DMS153 treated with DMSO at 0.1 percent for 48 hours (cell line): ENCODE data around the gene SLCO1B3.
"Not testable (repeated sequence)": the region's sequence is repeated elsewhere in the genome, so short reads cannot be mapped to it uniquely, and the experiment has no call there.

Source experiments
- DNase-seq: peaks from one replicate; lab custom pipeline; 2025; ENCODE audit not compliant: unreplicated experiment; lab: John Stamatoyannopoulos, UW

The SLCO1B3 gene

DNA sequence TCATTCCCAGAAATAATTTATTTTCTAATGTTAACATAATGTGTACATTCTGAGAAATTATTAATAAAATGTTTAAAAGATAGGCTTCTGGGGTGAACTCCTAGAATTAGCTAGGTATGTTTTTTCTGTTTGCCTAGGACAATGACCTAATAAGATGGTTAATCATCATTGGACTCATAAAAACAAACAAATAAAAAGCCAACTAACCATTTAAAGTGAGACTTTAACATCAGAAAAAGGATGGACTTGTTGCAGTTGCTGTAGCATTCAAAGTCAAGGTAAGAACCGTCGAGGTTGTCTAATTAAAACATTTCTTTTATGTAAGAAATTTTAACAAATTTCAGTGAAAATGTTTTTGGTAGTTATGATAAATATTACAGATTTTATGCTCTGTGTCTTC lies at the start of gene SLCO1B3:
Gene SLCO1B3 (plus strand): TSS at position 219 of the 400 bp plus-strand sequence. CDS start 5,034 bp downstream, outside the sequence.
- DNase-seq, result no peak

GRCh38 chr12:20777420-20777819 lies 33.1 kb upstream of the SLCO1B3 start:
- DNase-seq, result no peak

DNA sequence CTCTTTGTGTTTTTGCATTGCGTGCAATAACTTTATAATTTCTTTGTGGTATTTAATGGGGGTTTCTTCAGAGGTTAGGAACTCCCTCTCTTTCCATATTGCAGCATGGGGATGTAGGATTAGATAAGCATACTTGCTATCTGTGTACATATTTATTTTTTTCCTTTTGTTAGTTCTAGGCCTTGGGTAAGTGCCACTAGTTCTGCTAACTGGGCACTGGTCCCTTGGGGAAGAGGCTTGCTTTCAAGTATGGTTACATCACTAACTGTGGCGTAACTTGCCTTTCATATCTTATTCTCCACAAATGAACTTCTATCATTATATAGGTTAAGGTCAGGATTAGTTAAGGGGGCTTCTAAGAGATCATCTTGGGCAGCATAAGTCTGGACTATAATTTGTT lies 31.5 kb upstream of the SLCO1B3 start:
- DNase-seq, result no peak

- DNase-seq, result not testable (repeated sequence)
Observed at GRCh38 chr12:20779971-20780370, 30.5 kb upstream of the SLCO1B3 start.

DNA sequence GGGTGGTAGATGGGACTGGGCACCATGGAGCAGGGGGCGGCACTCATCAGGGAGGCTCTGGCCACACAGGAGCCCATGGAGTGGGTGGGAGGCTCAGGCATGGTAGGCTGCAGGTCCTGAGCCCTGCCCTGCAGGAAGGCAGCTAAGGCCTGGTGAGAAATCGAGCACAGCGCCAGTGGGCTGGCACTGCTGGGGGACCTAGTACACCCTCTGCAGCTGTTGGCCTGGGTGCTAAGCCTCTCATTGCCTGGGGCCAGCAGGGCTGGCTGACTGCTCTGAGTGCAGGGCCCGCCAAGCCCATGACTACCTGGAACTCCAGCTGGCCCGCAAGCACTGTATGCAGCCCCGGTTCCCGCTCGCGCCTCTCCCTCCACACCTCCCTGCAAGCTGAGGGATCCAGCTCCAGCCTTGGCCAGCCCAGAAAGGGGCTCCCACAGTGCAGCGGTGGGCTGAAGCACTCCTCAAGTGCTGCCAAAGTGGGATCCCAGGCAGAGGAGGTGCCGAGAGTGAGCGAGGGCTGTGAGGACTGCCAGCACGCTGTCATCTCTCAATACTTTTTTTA lies 26.6 kb upstream of the SLCO1B3 start:
- DNase-seq, result not testable (repeated sequence)

GRCh38 chr12:20792971-20793370 lies 17.5 kb upstream of the SLCO1B3 start:
- DNase-seq, result no peak

DNA sequence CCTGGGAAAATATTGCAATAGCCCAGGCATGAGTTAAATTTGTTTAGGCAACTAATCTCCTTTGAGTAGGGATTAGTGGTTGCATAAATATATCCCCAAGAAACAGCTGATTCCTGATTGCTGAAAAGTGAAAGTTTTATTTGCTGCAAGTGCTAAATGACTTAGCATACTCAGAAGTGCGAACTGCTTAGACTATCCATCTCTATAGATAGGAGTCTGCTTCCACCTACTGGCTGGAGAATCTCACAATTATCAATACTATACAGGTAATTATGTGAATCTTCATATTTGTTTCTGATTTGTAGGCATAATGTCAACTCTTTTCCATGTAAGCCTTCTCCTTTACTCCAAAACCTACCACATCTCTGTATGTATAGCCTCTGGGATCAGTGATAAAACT lies 12.0 kb upstream of the SLCO1B3 start:
- peak; percentile 37 for DNase-seq

DNA sequence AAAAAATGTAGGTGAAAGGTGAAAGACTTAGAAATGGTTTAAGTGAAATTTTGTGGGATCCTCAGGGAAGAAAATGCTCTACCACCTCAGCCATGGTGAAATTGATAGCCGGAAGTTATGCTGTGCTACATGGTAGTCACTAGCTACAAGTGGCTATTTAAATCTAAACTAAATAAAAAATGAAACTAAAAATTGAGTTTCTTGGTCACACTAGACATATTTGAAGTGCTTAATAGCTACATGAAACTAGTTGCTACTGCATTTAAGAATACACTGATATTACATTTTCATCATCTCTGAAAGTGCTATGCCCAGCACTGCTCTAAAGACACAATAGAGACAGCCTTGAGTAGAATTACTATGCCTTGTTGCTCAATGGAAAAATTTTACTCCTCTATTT lies 10.3 kb upstream of the SLCO1B3 start:
- DNase-seq, result no peak

- no peak for DNase-seq
Observed at GRCh38 chr12:20801035-20801434, 9.5 kb upstream of the SLCO1B3 start.

DNA sequence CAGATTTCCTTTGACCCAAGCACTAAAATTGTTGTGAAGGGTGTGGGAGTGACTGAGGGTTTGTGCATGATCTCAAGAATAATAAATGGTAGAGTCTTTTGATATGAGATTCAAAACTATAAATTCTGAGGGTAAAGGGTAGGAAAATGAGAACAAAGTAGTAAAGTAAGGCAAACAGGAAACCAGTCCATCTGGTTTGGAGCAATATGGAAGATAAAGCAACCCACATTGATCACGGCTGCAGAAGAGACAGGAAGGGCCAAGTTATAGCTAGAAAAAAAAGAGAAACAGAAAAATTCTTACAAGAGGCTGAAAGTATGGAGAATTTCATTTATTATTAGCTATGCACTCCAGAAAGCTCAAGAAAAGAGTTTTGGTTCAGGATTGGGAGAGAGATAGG lies 4.6 kb upstream of the SLCO1B3 start:
- DNase-seq, result no peak

DNA sequence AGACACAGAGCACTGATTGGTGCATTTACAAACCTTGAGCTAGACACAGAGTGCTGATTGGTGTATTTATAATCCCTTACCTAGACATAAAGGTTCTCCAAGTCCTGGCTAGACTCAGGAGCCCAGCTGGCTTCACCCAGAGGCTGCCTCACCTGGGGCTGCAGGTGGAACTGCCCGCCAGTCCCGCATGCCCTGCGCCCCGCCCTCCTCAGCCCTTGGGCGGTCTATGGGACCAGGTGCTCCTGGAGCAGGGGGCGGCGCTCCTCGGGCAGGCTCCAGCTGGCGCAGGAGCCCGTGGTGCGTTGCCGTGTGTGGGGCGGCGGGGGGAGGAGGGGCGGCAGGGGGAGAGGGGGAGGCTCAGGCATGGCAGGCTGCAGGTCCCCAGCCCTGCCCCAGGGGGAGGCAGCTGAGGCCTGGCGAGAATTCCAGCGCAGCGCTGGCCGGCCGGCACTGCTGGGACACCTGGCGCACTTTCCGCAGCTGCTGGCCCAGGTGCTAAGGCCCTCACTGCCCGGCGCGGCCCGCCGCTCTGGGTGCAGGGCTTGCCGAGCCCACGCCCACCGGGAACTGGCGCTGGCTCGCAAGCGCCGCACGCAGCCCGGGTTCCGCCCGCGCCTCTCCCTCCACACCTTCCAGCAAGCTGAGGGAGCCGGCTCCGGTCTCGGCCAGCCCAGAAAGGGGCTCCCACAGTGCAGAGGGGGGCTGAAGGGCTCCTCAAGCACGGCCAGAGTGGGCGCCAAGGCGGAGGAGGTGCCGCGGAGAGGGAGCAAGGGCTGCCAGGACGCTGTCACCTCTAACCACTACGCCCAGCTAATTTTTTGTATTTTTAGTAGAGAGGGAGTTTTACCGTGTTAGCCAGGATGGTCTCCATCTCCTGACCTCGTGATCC lies 3.1 kb upstream of the SLCO1B3 start:
- no peak for DNase-seq

DNA sequence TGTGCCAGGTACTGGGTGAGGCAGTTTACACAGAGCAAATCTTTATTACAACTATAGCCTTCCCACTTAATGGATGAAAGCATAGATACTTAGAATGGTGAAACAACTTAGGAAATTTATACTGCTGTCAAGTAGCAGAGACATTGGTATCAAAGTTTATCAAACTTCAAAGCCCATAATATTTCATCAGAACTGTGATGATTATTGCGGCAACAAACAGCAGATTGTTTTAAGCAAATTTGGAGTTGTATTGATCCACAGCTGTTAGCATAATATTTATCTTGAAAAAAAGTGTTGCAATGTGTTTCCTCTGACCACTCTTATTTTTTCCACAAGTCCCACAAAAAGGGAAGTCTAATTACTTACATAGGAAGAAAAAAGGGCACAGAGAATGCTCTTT lies 2.0 kb upstream of the SLCO1B3 start:
- DNase-seq, result no peak

DNA sequence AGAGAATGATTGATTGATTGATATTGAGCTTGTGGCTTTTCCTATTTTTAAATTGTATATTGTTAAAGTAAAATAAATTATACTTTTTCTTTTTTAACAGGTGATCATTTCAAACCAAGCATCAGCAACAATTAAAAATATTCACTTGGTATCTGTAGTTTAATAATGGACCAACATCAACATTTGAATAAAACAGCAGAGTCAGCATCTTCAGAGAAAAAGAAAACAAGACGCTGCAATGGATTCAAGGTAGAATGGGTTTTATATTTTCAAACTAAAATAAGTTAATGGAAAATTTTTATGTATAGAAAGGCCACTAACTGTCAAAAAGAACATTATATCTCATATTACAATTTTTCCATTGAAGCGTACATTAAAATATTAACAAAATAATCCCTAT lies 5.1 kb downstream of the SLCO1B3 start:
- DNase-seq, result no peak

DNA sequence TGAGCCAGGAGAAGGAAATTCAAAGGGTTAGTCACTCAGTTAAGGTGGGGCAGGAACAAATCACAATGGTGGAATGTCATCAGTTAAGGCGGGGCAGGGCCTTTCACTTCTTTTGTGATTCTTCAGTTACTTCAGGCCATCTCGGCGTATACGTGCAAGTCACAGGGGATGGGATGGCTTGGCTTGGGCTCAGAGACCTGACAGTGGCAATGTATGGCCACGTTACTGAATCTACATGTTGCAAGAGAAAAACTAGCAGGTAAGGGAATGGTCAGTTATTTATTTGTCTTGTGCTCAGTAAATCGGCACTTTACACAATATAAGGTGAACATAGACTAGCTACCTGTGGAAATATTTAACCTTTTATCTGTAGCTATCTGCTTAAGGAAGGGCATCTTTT lies 11.9 kb downstream of the SLCO1B3 start:
- no peak for DNase-seq

- no peak for DNase-seq
Observed at GRCh38 chr12:20822925-20823324, 12.4 kb downstream of the SLCO1B3 start.

DNA sequence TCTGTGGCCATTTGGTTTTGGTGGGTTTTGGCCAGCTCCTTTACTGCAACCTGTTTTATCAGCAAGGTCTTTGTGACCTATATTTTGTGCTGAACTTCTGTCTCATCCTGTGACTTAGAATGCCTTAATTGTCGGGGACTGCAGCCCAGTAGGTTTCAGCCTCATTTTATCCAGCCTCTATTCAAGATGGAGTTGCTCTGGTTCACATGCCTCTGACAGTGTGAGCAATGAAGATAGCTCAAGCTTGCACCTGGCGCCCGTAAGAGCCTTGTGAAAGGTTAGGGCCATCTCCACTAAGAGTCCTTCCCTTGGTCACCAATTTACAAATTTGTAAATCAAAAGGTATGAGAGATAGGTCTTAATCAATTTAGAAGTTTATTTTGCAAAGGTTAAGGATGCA lies 19.4 kb downstream of the SLCO1B3 start:
- DNase-seq, result no peak

GRCh38 chr12:20830456-20830855 lies 20.0 kb downstream of the SLCO1B3 start:
- no peak for DNase-seq

- DNase-seq, result no peak
Observed at GRCh38 chr12:20832911-20833310, 22.4 kb downstream of the SLCO1B3 start.

- no peak for DNase-seq
Observed at GRCh38 chr12:20852649-20853048, 42.1 kb downstream of the SLCO1B3 start.

DNA sequence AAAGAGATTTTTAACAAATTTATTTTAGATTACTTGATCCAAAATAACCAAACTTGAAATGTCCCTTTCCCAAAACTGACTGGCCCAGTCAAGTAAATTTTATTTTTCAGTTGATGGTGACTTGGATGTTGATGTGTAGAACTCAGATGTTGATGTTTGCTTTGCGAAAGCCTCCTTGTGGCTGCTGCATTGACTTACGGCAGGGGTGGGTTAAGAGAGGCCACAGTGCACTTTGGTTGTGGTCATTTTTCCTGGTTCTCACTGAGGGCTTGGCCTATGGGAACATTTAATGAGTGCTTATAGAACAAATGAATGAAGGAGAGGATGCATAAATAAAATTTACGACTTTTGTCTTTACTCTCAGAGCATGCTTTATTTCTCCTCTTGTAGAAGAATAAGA lies 52.6 kb downstream of the SLCO1B3 start:
- DNase-seq, result no peak

- no peak for DNase-seq
Observed at GRCh38 chr12:20865873-20866272, 55.4 kb downstream of the SLCO1B3 start.

GRCh38 chr12:20868277-20868676 lies 57.8 kb downstream of the SLCO1B3 start:
- DNase-seq, result no peak

DNA sequence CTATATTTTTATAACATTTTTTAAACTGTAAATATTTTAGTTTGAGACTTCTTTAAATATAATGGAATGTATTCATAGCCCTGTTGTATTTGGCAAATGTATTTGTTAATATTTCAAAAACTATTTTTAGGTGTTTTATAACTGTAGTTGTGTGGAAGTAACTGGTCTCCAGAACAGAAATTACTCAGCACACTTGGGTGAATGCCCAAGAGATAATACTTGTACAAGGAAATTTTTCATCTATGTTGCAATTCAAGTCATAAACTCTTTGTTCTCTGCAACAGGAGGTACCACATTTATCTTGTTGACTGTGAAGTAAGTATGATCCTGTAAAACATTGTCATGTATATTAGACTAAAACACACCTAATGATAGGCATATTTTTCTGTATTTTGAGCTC lies 72.8 kb downstream of the SLCO1B3 start:
- DNase-seq, result no peak
